NOMO-1 treated with DMSO at 0.1 percent for 48 hours (cell line): ENCODE measurements around the gene DHX16.
"Not testable (repeated sequence)": the region's sequence is repeated elsewhere in the genome, so short reads cannot be mapped to it uniquely, and the experiment has no call there.

Experiments
- DNase-seq: peaks from one replicate; lab custom pipeline; 2025; ENCODE audit not compliant: unreplicated experiment; lab: John Stamatoyannopoulos, UW

DHX16 gene

DNA sequence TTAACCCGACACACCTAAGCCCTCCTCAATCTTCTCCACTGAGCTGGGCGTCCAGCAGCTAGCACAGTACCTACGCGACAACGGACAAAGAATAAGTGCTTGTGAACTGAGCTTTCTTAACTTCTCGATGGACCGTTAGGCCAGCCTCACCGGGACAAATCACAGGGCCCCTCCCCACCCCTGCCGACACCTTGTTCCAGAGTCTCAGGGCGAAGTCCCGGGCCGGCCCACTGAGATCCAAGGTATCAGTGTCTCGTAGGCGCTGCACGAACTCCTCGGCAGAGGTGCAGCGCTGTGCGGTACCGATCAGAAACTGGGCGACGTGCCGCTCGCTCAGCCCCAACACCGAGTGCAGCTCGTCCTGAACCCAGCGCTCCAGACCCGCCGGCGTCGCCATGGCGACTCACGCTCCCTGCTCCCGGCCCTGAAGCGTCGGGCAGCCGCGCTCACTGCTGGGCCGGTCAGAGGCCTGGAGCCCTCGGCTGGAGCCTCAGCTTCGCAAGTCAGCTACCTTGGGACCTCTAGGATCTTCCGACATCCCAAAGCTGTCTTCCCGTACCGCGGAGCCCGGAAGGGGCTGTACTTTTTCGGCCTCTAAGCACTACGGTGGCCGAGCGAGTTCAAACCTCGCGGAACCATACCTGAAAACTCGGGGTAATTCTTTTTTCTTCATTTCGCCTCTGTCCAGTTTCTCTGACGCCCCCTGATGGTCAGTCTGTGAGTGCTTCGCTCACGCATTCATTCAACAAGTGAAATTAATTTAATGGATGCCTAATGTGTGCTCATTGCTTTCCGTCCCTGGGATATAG lies at the start of gene DHX16:
TSS of gene DHX16 (minus strand) at position 562 of the 809 bp plus-strand sequence. CDS start at position 397, 165 bp downstream.
- DNase-seq: peak; percentile 95

DNA sequence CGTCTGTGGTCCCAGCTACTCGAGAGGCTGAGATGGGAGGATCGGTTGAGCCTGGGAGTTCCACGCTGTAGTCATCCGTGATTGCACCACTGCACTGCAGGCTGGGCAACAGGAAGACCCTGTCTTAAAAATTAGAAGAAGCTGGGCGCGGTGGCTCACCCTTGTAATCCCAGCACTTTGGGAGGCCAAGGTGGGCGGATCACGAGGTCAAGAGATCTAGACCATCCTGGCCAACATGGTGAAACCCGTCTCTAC lies 49.1 kb upstream of the DHX16 start:
- not testable (repeated sequence) for DNase-seq

DNA sequence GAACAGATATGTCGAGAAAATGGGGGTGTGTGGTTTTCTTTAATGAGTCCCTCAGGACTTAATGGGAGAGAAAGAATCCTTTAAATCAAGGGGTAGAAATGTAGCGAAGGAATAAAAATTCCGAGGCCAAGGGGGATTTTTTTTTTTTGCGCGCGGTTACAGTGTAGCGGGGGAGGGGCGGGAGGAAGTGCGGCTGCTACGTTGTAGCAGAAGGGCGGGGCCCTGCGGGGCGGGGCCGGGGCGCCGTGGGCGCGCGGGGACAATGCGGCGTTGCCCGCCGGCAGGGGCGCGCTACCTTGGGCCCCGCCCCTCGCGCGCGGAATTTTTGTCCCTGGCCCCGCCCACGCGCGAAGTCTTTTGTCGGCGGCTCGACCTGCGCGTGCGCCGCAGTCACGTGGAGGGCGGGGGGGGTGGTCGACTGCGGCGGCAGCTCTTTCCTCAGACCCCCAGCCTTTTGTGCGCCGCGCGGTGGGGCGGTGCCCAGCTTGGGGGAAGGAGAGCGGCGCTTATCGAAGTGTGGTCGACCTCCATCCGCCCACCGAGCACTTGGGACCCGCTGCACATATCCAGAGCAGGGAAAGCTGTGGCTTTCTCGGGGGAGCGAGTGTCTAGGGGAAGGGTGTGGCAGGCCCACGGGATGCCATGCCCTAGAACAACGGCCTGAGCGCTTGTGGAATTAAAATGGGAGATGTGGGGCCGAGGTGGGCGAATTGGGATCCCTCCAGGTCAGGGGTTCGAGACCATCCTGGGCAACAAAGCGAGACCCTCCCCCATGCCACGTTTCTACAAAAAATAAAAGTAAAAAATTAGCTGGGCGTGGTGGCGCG lies 48.6 kb upstream of the DHX16 start:
- peak; percentile 84 for DNase-seq

DNA sequence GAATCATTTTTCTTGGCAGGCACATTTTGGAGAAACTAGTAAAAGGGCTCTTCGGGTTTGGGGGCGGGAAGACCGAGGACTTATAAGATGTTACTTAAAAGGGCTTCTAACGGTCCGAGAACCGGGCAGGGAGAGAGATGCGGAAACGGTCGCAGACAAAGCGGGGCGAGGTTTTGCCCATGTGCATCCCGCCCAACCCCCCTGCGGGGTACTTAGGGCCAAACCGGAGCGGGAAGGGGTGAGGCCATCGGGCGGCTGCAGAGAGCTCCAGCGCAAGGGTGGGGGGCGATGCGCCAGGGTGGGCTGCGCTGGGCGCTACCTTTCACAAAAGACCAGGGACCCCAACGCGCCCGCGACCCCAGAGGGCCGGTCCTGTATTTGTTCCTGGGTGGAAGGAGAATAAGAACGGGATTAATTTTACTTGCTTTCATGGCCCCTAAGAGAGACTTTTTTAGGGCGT lies 48.0 kb upstream of the DHX16 start:
- DNase-seq: peak; percentile 67

DNA sequence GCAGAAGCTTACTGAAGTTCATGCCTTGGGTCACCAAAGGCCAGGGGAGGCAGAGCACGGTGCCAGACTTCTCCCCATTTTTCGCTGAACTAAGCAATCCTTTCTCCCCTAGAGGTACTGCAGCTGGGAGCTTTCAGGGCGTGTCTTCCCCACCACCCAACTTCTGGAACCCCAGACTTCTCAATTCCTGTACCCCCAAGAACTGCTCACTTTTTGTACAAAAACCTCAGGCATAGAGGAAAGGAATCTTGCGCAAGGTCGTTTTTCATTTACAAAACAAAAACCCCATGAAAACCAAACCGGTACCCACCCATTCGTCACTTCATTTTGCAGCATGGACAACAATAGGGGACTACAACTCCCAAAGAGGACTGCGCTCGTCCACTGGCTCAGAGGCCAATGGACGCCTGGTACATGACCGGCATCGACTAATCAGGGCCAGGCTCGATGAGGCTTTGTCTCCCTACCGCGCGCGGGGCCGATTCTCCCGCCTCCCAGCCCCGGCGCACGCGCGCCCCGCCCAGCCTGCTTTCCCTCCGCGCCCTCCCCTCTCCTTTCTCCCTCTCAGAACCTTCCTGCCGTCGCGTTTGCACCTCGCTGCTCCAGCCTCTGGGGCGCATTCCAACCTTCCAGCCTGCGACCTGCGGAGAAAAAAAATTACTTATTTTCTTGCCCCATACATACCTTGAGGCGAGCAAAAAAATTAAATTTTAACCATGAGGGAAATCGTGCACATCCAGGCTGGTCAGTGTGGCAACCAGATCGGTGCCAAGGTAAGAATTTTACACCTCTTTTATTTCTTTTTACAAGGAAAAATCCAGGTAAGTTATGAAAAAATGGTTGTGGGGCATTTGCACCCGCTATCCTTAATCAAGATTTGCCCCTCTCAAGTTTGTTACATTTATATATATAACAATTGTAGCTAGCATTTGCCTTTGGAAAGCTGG lies 47.3 kb upstream of the DHX16 start, which contains the start of gene TUBB:
TSS of gene TUBB (plus strand) at position 562 of the 947 bp plus-strand sequence. CDS start at position 717, 155 bp downstream.
- DNase-seq: peak; percentile 99

DNA sequence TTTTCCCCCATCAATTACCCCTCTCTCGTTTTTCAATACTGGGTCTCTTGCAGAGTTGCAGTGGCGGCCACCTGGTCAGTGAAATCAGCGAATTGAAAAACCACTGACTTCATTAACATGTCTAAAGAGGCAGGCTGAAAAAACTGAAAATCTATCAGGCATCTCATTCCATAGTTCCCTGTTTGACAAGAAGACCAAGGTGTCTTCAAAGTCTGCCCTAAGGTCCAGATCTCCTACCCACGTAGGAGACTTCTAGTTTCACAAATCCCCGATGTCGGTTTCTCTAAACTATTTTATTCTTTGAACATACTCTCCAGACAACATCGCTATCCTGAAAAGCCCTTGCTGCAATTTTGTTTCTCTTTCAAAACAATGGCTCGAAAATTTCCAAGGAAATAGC lies 46.5 kb upstream of the DHX16 start:
- DNase-seq: no peak

DNA sequence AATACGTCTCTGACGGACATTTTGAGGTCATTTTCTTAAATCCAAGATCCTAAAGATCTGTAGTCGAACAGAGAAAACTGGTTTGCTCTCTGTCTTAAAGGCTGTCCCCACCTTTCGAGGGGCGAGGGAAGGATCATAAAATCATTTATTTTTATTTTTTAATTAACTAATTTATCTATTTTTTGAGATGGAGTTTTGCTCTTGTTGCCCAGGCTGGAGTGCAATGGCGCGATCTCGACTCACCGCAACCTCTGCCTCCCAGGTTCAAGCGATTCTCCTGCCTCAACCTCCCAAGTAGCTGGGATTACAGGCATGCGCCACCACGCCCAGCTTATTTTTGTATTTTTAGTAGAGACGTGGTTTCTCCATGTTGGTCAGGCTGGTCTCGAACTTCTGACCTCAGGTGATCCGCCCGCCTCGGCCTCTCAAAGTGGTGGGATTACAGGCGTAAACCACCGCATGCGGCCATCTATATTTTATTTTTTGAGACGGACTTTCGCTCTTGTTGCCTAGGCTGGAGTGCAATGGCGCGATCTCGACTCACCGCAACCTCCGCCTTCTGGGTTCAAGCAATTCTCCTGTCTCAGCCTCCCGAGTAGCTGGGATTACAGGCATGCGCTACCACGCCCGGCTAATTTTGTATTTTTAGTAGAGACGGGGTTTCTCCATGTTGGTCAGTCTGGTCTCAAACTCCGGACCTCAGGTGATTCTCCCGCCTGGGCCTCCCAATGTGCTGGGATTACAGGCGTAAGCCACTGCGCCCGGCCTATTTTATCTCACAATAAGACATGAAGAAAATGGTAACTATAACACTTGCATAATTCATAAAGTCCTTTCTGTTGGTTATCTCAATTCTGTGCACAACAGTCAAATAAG lies 45.3 kb upstream of the DHX16 start:
- not testable (repeated sequence) for DNase-seq

DNA sequence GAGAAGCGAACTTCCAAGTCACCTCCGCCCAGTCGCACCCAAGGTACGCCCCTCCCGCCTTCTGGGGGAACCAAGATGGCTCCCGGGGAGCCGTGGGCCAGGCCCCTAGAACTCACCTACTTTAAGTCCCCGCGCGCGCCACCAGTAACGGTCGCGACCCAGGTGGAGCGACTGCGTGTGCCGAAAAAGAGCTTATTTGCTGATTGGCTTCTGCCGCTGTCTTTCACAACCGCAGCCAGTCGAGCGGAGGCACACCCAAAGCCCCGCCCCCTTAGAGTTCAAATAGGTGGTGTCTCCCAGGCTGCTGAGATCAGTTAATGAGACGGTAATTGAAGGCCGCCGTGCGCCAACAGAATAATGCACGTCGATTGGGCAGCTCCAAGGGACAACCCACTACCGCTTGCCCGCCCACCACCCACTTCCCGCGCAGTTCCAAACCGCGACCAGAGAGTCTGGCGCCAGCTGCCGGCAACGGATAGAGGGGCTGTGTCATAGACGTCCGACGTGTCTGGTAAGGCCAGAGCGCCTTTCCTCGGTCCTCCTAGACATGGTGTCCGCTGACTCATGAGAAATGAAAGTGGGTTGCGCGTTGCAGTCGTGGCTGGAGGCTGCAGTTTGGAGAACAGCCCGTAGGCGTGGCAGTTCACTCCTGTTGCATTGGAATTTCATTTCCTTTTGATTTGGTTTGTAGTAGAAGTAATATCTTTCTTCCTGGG lies 44.5 kb upstream of the DHX16 start, which contains the start of gene MDC1:
TSS of gene MDC1 (minus strand) at position 153 of the 716 bp plus-strand sequence. CDS start 2,106 bp downstream, outside the sequence.
- DNase-seq: peak; percentile 100

DNA sequence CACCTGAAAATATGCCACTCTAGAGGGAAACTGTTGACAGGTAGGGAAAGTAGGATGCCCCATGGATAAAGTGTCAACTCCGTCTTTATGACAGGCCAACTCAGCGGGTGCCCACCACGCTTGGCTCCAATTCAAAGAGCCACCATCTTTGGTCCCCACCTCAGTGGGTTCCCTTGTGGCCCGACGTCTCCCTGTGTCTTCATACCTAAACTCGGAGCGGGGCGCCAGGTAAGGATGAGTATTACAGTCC lies 44.0 kb upstream of the DHX16 start:
- no peak for DNase-seq

DNA sequence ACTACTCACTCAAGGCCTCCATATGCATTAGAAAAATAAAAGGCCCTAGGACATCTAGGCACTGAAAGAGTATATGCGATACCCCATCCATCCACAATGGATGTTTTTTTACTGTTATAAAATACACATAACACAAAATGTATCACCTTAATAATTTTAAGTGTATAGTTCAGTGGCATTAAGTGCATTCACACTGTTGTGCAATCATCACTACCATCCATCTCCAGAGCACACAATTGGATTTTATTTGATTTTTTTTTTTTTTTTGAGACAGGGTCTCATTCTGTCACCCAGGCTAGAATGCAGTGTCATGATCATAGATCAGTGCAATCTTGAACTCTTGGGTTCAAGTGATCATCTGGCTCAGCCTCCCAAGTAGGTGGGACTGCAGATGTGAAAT lies 41.5 kb upstream of the DHX16 start:
- no peak for DNase-seq

DNA sequence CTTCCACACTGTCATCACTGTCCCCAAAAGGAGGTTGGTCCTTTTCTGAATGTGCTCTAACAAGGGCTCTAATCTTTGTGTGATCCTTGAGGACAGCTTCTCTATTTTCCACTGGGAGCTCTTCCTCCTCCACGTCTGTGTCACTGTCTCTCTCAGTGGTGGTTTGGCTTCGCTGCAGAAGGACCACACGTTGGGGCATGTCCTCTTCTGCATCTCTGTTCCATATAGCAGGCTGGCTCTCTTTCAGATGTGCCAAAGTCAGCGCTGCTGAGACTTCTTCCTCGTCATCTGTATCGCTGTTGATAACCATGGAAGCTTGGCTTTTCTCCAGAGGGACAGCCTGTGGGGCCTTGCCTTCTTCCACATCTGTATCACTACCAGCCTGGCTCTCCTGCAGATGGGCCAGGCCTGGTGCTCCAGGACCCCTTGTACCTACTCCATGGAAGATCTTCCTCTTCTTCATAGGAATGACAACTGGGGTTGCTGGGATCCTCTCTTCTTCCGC lies 39.7 kb upstream of the DHX16 start:
- no peak for DNase-seq

DNA sequence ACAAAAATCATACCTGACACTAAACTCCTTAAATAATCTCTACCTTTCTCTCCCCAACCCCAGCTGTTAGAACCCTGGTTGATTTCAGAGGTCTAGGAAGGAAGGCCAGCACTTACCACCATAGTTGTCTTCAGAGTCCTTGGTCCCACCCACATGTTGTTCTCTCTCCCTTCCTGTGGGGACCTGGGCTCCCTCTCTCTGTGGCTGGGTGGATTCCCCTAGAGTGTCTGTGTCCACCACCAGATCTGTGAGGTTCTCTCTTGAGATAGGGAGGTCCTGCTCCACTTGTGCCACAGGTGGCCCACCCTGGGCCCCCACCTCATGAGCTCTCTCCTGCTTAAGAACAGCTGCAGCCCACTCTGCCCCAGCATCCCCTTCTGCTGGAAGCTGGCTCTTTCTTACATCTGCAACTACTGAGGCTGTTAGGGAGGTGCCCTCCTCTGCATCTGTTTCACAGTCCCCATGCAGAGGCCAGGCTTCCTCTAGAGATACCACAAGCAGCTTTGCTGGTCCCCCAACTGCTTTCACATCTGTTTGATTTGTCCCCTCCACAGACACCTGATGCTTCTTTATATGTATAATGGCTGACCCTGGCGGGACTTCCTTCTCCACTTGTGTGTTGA lies 39.1 kb upstream of the DHX16 start:
- no peak for DNase-seq

DNA sequence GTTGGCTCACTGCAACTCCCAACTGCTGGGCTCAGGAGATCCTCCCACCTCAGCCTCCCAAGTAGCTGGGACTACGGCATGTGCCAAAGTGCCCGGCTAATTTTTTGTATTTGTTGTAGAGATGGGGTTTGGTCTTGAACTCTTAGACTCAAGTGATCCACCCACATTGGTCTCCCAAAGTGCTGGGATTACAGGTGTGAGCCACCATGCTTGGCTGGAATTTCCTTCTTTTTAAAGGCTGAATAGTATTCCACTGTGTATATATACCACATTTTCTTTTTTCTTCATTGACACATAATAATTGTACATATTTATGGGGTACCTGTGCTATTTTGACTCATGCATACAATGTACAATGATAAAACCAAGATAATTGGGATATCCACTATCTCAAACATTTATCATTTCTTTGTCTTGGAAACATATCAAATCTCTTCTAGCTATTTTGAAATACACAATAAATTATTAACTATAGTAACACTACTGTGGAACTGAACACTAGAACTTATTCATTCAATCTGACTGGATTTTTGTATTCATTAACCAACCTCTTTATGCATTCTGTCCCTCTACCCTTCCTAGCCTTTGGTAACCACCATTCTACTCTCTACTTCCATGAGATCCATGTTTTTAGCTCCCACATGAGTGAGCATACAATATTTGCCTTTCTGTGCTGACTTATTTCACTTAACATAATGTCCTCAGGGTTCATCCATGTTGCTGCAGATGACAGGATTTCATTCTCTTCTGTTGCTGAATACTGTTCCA lies 36.5 kb upstream of the DHX16 start:
- DNase-seq: no peak

DNA sequence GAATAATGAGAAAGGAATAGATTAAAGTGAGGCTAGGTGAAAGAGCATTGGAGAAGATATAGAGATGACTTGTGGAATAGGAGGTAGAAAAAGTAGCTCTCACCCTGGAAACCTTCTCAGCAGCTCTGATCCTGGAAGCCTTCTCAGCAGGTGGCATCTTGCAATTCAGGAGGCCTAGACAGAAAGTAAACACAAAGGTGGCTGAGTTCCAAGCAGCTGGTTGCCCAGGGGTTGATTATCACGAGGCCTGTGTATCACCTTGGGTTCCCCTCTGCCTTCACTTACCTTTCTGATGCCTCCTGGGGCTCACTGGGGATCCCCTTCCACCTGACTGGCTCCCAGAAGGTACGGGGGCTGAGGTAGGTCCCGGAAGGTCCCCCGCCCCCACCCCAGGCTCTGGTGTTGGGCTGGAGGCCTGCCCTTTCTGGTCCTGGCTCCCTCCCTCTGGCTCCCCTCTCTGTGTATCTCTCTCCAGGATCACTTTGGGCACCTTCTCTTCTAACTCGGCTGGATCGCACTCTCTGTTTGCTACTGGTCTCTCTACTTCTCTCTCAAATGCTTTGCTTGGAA lies 34.6 kb upstream of the DHX16 start:
- DNase-seq: no peak

DNA sequence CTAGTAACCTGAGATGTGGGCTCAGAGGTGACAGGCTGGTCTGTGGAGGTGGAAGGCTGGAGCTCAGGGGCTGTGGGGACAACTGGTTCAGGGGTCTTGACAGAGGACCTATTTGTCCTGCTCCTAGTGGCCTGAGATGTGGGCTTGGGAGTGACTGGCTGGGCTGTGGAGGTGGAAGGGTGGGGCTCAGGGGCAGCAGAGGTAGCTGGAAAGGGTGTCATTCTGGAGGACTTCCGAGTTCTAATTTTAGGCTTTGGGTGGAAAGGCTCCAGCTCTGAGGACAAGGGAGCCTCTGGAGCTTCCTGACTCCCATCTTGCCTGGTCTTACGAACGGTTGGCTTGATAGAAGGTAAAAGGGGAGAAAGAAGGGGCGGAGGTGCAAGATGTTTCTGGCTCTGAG lies 32.8 kb upstream of the DHX16 start:
- DNase-seq: no peak

DNA sequence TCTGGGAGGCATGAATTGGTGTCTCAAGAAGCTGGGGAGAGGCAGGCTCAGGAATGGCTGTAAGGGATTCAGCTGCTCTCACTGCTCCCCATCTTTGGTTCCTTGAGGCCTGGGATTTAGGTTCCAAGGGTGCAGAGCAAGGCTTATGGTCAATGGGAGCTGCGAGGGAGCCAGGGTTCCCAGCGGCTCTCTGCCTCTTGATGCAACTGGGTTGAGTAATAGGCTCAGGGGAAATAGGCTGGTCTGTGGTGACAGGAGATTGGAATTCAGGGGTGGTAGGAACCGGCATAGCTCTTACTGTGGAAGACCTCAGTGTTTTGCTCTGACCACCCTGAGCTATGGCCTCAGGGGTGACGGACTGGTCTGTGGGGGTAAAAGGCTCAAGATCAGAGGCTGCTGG lies 31.0 kb upstream of the DHX16 start:
- no peak for DNase-seq

DNA sequence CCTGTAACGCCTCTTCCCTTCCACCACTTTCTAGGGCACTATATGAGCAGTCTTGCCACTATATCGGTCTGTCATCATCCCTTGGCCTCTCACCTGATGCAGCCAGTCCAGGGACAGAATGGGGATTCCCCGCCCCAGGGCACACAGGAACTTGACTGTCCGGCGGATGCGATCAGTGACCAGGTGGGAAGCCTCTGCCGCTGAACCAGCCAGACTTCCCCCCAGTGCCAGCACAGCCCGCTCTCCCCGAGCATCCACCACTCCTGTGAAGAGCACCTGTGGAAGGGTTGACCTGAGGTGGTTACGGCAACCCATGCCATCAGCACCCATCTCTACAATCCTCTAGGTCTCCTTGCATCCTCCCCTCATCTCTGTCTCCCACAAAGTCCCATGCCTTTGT lies 30.2 kb upstream of the DHX16 start:
- DNase-seq: no peak

DNA sequence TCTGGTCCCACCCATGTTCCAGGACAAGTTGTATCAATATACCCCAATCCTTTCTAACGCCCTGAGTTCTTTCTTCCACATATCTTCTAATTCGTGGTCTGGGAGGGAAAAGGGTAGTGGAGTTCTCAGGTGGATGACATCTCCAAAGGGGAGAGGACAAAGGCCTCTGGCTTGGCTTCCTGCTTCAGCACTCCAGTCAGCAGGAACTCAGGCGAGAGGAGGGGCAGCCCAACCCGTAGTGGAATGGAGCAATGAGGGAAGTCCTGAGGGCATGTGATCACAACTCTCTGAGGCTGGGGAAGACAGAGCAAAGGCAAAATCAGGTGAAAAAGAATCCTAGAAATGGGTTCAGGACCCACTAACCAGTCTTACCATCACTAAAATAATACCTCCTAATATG lies 27.5 kb upstream of the DHX16 start:
- no peak for DNase-seq
